ENCODE results near the gene SKAP1. TPM values are rescaled to one million over a fixed set of nuclear protein-coding genes. Genes with fewer than 3 reads are reported as not detected.

The SKAP1 gene
- polyA plus RNA-seq, 3 donors, result 9.0 to 9.9 (median 9.6) TPM

DNA sequence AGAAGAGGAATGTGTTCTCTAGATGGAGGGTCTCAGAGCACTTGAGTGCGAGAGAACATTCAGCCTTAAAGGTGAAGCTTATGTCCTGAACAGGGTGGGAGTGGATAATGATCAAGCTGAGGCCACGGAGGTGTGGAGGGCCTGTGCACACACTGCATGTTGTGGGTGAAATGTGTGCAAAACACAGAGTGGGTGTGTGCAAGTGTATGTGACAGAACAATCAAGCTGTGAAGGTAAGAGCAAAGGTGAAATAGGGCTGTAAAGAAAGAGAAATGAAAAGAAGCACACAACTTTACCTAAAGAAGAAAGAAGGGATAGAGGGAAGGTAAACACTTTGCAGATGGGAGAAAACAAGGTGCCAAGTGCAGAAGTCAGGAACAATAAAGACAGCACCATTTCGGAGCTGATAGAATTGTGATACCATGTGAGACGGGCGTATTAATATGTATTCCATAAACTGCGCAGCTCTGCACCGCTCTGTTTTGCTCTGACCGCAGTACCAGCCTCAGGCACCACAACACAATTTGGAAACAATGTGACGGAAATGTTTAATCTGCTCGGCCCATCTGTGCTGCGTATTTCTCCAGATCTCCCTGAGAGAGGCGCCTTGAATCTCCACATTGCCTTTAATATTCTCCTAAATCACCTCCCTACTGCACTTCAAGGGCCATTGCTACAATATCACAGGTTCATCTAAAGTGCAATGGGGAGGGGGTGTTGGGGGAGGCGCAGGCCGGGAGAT lies 281.8 kb downstream of the SKAP1 start:
- no peak for DNase-seq

DNA sequence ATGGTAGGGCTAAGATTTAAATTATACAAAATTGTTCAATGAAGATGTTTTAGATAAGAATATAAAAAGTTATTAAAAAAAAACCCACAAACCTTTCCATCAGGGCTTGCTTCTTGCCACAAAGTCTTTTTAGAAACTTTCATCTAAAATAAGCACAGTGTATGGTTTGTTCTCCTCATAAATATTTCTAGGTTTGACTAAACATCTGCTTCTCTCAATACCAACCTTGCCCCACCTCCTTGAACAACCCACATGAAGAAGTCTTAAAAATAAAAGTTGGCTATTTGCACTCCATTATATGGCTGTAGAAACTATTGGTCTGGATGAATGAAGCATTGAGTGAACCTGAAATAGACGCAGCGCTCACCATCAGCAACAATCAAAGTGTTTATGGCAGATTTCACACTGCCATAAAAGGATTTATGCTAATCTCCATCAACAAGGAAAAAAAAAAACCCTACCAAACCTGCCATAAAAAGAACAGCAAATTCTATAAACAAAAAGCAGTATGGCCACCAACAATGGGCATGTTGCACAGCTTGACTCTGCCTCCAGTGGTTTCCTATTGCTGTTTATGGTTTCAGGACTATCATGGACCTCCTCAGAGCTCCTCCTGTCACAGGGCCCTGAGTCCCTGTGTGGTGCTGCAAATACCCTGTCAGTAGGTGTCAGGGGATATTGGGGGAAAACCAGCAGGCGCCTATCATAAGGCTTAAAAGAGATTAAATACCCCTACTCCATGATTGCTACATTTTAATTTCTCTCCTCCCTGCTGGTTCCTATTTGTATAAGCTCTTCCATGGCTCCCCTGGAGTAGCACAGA lies 284.8 kb downstream of the SKAP1 start:
- DNase-seq, result no peak

DNA sequence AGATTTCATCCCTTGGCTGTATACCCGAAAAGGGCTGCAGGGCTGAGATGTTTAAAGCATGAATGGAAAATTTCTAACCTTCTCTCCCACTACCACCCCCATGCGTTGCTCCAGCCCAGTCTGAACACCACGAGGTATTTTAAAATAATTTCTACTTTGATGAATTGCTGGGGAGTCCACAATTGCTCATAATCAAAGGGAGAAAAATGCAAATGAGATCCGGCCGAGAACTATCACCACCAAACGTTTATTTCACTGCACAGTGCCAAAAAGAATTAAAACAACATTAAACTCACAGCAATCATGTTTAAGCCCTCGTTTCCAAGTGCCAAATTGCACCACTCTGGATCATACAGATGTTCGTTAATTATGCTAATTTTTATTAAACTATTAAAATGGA lies 285.8 kb downstream of the SKAP1 start:
- DNase-seq, result no peak

DNA sequence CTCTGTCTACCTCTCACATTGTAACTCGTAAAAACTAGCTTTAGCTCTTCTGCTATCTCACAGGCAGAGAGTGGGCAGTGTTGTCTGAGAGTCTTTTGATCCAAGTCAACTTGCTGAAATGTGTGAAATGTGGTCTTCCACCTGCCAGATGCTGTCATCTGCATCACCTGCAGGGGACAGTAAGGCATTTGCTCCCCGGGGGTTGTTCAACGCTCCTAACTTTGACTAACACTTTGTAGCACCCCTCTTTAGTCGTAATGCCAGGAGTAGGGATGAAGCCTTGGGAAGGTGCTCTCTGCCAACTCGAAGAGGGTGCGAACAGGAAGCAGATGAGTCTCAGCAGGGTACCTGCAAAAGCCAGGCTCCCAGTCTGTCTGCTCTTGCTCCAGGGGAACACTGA lies 286.4 kb downstream of the SKAP1 start:
- no peak for DNase-seq

DNA sequence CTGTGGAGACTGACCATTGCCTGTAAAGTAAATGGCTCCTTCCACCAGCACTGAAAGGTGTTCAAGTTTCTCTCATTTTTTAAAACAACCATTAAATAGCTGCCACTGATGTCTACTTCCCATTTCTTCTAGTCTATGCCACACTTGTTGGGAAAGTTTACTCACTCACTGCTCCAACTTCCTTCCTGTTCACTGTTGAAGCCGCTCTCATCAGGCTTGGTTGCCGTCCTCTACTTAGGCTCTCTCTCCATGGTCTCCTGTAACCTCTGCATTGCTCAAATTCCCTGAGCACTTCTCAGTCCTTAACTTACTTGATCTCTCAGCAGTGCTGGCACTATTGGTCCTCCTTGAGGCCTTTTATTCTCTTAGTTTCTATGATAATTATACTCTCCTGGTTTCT lies 290.1 kb downstream of the SKAP1 start:
- no peak for DNase-seq

DNA sequence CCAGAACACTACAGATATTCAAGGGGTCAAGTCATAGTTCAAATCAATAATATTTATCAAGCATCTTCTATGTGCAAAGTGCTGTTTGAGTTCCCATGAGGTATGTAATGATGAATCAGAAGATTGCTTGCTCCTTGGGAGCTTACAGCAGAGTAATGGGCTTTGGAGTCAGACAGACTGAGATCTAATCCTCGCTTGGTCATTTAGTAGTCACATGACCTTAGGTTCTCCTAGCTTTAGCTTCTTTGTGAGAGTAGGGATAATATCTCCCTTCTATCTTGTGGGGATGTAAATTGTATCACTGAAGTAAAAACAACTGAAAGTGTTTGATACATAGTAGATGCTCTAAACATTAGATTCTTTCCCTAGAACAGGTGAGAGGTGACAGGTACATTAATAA lies 292.4 kb downstream of the SKAP1 start:
- DNase-seq, result no peak

DNA sequence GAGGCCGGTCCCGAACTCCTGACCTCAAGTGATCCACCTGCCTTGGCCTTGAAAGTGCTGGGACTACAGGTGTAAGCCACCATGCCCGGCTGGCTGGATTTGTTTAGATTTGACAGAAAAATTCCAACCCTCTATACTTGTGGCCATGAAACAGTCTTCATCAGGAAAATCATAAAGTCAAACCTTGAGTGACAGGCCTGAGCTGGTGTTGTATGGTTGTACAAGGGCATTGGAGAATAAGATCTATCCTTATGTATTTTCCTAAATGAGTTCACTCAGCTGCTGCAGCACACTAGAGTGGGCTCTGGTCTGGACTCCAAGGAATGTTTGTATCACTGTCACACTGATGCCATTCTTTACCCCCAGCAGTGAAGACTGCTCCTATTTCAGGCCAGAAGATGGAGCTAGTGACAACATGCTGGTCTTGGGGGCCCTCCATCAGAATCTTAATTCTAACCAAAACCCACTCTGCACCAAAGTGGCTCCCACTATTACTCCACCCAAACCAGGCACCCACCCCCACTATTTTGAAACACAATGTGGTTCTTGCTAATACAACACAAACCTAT lies 295.0 kb downstream of the SKAP1 start:
- no peak for DNase-seq

DNA sequence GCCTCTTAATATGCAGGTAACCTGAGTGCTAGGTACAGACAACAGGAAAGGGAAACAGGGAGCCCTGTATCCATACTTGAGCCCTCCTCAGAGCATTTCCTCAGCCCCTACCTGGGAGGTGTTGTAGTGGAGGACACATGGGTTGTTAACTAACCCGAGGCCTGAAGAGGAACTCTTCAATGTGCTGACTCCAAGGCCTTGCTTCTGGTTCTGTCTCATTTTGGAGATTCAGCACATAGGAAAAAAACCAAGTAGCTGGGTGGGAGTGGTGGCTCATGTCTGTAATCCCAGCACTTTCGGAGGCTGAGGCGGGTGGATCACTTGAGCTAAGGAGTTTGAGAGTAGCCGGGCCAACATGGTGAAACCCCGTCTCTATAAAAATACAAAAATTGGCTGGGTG lies 297.6 kb downstream of the SKAP1 start:
- DNase-seq, result no peak

DNA sequence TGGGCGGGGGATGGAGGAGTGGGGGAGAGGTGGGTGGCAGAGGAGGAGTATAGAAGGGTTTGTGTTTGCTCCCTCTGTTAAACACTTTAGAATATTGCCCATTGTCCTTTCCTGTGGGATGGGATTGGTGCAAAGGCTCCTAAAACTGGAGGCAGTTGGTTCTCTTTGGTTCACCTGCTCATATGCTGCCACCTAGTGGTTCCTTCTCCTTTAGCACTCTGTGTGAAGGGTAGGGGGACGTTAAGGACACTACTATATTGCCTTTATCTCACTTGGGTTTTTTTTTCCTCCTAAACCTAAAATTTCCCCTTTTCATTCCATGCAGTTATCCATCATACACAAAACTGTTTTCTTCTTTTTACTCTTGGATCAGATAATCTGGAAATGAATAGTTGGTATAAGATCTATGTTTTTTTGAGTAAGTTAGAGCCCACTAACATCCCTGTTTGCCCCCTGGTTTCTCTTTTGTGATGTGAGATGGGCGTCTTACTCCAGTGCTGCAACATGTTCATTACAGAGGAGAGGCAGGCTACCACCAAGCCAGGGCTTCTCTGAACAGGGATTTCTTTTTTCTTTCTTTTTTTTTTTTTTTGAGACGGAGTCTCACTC lies 298.7 kb downstream of the SKAP1 start:
- peak; percentile 75 for DNase-seq

DNA sequence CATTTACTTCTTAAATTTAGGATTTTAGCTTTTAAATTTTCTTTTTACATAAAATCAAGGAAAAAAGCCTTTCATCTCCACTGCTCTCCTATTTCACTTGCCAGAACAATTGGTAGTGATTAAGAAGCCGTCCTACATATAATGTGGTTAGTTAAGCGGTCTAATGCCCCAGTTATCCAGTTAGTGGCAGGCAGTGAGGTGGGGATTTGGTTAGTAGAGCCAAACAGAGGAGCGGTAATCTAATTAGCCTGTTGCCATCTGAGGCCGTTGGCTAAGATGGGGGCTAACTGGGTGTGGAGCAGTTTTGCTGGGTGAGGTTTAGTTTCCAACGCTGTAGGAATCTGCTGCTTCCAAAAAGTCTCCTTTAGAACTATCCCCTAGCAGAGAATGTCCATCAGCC lies 300.0 kb downstream of the SKAP1 start:
- no peak for DNase-seq

DNA sequence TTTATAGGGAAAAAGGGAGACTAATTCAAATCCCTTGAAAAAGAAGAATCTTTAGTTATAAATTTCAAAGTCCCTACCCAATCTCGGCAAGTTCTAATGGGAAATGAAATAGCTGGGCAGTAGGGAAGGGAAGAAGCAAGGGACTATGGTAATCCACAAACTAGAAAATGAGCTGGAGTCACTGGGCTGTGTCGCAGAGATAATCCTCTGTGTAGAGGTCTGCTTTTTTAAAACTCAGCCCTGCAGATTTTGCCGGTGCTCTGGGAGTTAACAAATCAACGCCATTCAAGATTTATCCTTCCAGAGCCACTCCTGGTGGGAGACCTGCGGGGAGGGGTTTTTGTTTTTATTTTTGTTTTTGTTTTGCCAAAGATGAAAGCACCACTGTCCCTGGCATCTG lies 301.6 kb downstream of the SKAP1 start:
- DNase-seq, result no peak

DNA sequence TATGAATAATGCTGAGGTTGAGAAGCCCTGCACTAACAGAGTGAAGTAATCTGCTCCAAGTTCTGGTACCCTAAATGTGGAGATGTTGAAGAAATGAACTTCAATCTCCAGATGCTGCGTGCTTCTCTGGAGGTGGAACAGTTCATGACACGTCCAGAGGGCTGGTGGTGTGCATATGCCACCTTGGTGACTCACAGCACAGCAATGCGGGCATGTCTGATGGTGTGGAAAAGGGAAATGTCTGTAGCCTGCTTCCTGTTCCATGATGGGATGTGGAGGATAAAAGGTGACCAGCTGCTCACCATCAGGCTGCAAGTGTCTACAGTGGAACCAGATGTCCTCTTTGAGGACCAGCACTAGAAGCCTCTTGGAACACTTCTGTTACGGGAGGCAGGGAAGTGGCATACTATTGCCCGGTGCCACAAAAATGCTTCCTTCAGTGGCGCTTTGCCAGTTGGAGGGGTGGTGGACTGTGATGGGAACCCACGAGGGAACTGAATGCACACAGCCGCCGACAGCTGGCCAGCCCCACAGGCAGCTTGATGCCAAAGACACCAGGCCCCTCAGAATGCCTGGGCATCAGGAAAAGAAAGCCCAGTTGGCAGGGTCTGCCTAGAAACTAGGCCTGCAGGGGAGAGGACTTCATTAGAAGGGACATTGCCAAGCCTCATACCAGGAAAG lies 302.5 kb downstream of the SKAP1 start:
- DNase-seq, result no peak

DNA sequence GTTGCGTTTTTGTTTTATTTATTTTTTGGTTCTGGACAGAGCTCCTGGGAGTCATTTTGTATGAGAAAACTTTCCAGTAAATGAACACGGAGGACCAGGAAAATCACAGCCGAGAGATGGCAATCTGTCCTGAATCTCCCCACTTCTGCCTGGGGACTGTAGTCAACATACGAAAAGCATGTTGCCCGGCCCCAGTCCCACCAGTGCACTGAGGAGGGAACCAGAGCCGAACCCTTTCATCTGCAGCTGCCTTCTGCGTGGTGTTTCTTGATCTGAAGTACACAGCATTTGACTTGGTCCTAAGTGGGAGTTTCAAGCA lies 303.5 kb downstream of the SKAP1 start:
- DNase-seq, result no peak

DNA sequence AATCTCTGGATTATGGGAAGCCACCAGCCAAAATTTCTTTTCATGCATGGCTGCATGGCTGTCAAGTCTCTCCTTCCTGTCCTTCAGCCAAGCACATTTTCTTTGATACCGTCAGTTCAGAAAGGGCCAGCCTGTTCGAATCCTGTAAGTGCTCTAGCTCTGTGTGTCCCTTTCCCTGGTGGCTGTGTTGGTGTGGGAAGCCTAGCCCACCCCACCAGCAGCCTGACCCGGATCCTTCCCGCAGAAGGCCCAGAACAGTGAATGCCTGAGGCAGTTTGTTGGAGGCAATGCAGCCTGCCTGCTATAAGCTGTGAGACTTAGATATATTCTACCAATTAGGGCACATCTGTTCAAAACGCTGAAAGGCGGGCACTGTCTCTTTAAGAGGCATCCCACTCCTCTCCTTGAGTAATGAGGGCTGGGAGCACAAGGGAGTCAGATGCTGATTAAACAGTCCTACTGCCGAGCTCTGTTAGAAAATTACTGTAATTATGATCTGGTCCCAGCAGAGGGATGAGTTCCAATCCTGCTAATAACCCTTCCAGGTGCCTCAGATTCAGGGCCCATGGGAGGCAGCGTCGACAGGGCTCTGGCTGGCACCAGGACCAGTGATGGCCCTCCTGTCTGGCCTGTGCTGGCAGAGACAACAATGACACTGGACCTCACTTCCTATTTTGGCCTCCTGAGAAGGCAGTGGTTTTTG lies 304.0 kb downstream of the SKAP1 start:
- DNase-seq, result no peak

DNA sequence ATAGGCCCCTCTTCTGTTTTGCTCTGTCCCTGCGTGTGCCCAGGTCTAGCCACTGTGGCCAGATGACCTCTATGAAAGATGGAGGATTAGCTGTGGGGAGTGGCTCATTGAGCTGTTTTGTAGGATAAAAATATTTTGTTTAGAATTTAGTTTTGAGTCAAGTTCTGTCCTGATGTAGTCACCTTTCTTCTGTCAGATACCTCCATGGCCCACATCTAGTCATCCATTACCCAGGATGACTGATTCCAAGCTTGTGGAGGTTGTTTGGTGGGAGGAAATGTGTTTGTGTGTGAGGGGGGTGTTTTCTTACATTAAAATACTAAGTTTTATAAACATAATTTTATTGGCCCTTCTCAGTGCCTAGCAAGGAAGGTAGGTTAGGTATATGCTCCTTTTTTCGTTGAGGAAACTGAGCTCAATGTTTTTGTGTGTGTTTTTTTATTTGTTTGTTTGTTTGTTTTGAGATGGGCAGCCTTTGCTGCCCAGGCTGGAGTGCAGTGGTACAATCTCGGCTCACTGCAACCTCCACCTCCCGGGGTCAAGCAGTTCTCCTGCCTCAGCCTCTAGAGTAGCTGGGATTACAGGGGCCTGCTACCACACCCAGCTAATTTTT lies 306.1 kb downstream of the SKAP1 start:
- no peak for DNase-seq

DNA sequence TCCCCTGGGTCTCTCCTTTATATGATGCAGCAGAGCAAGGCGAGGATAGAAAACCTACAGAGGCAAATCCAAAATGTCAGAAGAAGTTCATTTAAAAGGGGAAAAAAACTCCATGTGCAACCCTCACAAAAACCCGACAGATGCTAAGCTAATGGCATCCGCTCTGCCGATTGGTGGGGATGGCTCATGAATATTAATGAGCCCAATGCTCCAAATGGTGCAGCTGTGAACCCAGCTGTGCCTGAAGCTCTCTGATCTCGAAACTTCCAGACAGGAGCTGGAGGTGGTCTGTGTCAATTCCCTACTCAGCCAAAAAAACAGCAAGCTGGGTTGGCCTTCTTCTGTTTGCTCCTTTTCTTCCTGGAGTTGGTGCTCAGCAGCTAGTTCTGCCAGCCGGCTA lies 306.9 kb downstream of the SKAP1 start:
- DNase-seq, result no peak

DNA sequence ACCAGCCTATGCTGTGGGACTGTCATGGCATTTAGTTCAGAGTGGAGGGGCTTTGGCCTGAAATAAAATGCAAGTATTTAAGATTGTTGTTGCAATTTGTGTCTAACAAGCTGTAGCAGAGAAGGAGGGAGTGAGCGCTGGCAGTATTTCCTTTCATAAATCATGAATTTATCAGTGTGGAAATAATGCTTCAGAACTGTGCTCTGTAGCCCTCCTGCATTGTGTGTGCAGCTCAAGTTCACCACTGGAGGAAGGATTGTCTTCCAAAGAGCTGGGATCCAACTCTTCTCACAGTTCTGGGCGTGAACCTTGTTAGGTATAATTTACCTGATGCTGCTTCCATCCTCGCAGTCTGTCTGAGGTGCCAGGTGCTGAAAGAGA lies 307.4 kb downstream of the SKAP1 start:
- DNase-seq, result no peak

DNA sequence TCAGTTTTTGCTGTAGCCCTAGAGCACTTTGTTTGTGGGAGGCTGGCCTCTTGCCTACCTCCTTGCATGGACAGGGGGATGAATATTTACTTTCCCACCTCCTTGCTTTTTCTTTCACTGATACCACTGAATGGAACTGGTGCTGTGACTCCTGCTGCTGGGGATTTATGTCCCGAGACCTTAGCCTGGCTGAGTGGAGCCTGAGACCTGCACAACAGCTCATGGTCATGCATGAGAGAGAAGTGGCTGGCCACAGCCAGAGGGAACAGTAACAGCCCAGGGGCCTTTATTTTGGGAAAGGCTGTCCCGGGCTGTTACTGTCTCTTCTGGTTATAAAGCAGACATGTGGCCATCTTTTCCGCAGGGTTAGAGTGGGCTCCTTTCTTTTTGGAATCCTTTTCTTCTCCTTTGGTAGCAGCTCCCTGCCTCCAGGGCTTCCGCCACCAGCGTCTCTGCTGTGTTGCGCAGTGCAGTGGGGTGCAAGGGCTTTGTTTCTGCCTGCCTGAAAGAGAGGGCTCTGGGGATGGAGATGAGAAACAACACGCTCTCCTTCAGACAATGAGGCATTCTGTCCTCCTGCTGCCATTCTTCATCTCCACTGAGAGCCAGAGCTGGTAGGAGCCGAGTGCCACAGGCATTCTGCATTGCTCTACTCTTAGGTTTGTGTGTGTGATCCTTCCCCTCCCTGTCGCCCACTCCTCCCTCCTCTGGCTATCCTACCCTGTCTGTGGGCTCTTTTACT lies 307.9 kb downstream of the SKAP1 start:
- DNase-seq, result no peak

DNA sequence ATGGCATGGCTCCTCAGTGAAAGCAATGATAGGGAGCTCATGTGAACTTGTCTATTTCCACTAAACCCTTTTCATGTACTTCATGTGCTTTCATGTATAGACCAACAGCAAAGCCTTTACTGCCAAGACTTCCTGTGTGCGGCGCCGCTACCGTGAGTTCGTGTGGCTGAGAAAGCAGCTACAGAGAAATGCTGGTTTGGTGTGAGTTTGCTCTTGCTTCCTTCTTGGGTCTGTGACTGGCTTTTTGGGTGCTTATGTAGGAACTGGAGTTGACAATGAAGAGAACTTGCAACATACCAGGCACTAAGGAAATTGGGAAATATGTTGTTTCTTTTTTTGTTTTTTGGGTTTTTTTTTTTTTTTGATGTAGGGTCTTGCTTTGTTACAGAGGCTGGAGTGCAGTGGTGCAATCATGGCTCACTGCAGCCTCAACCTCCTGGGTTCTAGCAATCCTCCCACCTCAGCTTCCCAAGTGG lies 316.8 kb downstream of the SKAP1 start:
- no peak for DNase-seq

DNA sequence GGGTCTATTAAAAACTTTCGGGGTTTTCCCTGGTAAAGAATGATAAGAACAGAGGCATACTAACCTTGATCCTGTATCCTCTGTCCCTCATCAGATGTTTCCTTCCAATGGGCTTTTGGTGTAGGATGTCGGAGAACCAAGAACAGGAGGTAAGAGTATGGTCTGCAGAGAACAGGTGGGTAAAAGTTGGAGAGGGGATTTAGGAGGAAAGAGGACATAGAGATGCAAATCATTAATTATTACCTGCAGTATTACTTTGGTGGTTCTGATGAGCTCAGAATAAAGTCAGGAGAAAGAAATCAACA lies 318.1 kb downstream of the SKAP1 start:
- no peak for DNase-seq

DNA sequence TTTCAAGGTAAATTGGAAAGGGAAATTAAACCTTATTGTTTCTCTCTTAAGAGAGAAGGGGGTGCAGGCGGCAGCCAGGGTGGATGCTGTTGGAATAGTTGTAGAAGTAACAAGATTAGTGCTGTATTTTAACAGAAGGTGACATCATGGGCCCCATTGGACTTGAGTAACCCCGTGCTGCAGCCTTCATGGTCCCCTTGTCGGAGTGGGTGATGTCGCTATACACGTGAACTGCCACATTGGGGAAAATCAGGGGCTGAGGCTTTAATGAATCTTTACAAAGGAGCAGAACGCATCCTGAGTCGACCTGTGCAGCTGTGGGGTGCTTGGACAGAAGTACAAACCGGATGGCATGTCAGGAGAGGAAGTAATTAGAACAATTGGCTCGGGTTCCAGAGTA lies 319.3 kb downstream of the SKAP1 start:
- DNase-seq, result no peak

All from renal pelvis (tissue), 4 donors.